ENCODE measurements around the gene NCF2. TPM values are rescaled to one million over a fixed set of nuclear protein-coding genes. Genes with fewer than 3 reads are reported as not detected.

Gene NCF2
- total RNA-seq, 1 experiment from 2014 or later, result 0.10 TPM

DNA sequence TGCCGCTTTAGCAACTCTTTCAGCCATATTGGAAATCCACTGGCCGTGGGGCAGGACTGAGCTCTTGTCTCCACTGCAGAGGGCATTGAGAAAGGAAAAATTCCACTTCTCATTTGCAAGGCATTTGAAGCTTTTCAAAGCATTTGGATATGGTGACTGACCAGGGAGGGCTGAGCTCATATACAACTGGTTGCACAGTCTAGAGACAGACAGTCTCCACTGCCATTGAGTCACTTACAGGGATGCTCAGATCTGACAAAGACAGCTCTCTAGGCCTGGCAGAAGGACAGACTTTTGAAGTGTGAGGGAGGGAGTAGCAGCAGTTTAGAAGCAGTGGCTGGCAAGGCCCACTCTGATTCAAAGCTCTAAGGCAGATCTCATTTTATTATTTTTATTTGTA, 24.2 kb downstream of the NCF2 start:
- H3K4me3 ChIP-seq (ENCODE audit: low read depth in 2 of 2, low read length in 2 of 2), result no peak overlapping the region
- POLR2A ChIA-PET, result no interaction called here
- TF ChIP-seq, protein P1, sequence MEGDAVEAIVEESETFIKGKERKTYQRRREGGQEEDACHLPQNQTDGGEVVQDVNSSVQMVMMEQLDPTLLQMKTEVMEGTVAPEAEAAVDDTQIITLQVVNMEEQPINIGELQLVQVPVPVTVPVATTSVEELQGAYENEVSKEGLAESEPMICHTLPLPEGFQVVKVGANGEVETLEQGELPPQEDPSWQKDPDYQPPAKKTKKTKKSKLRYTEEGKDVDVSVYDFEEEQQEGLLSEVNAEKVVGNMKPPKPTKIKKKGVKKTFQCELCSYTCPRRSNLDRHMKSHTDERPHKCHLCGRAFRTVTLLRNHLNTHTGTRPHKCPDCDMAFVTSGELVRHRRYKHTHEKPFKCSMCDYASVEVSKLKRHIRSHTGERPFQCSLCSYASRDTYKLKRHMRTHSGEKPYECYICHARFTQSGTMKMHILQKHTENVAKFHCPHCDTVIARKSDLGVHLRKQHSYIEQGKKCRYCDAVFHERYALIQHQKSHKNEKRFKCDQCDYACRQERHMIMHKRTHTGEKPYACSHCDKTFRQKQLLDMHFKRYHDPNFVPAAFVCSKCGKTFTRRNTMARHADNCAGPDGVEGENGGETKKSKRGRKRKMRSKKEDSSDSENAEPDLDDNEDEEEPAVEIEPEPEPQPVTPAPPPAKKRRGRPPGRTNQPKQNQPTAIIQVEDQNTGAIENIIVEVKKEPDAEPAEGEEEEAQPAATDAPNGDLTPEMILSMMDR (IDR thresholded peaks at IDR 0.05), result no peak
- TF ChIP-seq REST (IDR thresholded peaks at IDR 0.05; ENCODE audit: insufficient read depth in 1 of 2, low read depth in 2 of 2, low read length in 1 of 2), result no peak
- no peak for TF ChIP-seq SIN3A (IDR thresholded peaks at IDR 0.05; ENCODE audit: borderline replicate concordance, insufficient read depth, low read depth, low read length)
- TF ChIP-seq POLR2AphosphoS5 (IDR thresholded peaks at IDR 0.05; ENCODE audit: low read depth, low read length), result no peak
- no peak for TF ChIP-seq TCF7L2 (IDR thresholded peaks at IDR 0.05; ENCODE audit: low read depth, low read length)
- H3K27ac ChIP-seq (ENCODE audit: low read length), result no peak overlapping the region
- no peaks in the 10 kb centered on the region for H3K4me1 ChIP-seq (ENCODE audit: control insufficient read depth, insufficient read depth, low read length)
- H3K27me3 ChIP-seq (ENCODE audit: control insufficient read depth, insufficient read depth, low read length), result no peaks in the 10 kb centered on the region
- no peaks in the 10 kb centered on the region for H3K36me3 ChIP-seq (ENCODE audit: control insufficient read depth, insufficient read depth, low read length)
- BruUV-seq (replicated peaks), result no TSS peak
- intact Hi-C loops (cut with micrococcal nuclease; ENCODE audit: unreplicated experiment) (no loop called here), in situ Hi-C loops (cut with HindIII; ENCODE audit: low pct_unique_long_range_greater_than_20kb, low sequenced_read_pairs) (no loop called here)
- no peak for DNase-seq (ENCODE audit: low read depth, low spot score)
- CTCF ChIA-PET, result no interaction called here
- no peaks in the 10 kb centered on the region for H3K9me3 ChIP-seq (ENCODE audit: control insufficient read depth, insufficient read depth, low read depth, low read length)
- ATAC-seq, result no peak

DNA sequence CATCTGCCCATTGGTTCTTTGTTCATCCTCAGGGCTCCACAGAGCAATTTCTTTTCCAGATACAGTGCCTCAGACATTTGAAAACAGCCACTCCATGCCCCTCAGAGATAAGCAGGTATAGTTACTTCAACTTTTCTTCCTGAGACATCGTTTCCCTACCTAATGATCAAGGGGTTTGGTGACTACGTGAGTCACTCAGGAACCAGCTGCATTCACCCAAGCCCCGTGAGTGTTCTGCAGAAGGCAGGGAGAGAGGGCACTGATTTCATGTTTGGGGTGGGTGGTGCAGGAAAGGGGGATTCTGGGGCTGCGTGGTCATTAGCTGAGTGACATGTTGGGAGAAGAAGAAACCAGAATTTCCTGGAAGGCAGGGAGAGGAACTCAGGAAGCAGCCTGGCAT, 25.0 kb downstream of the NCF2 start:
- POLR2A ChIA-PET, result no interaction called here
- H3K27ac ChIP-seq (ENCODE audit: low read length), result no peak overlapping the region
- in situ Hi-C loops (cut with HindIII; ENCODE audit: low pct_unique_long_range_greater_than_20kb, low sequenced_read_pairs) (no loop called here), intact Hi-C loops (cut with micrococcal nuclease; ENCODE audit: unreplicated experiment) (no loop called here)
- no peak for ATAC-seq
- TF ChIP-seq SIN3A (IDR thresholded peaks at IDR 0.05; ENCODE audit: borderline replicate concordance, insufficient read depth, low read depth, low read length), result no peak
- no peak for TF ChIP-seq POLR2AphosphoS5 (IDR thresholded peaks at IDR 0.05; ENCODE audit: low read depth, low read length)
- TF ChIP-seq REST (IDR thresholded peaks at IDR 0.05; ENCODE audit: insufficient read depth in 1 of 2, low read depth in 2 of 2, low read length in 1 of 2), result no peak
- no peak for TF ChIP-seq TCF7L2 (IDR thresholded peaks at IDR 0.05; ENCODE audit: low read depth, low read length)
- TF ChIP-seq, protein P1 (IDR thresholded peaks at IDR 0.05), result no peak
- no peaks in the 10 kb centered on the region for H3K36me3 ChIP-seq (ENCODE audit: control insufficient read depth, insufficient read depth, low read length)
- BruUV-seq (replicated peaks), result no TSS peak
- CTCF ChIA-PET, result no interaction called here
- H3K9me3 ChIP-seq (ENCODE audit: control insufficient read depth, insufficient read depth, low read depth, low read length), result no peaks in the 10 kb centered on the region
- H3K4me1 ChIP-seq (ENCODE audit: control insufficient read depth, insufficient read depth, low read length), result no peaks in the 10 kb centered on the region
- no peaks in the 10 kb centered on the region for H3K27me3 ChIP-seq (ENCODE audit: control insufficient read depth, insufficient read depth, low read length)
- H3K4me3 ChIP-seq (ENCODE audit: low read depth in 2 of 2, low read length in 2 of 2), result no peak overlapping the region
- DNase-seq (ENCODE audit: low read depth, low spot score), result no peak

All from Panc1 (cell line).